Fibroblast of lung (primary cell): ENCODE results near the gene NMBR. TPM values are rescaled to one million over a fixed set of nuclear protein-coding genes. Genes with fewer than 3 reads are reported as not detected.

Source experiments
- DNase-seq, 2 donors: peaks; one replicate each; pipeline versions ENCODE4 v3.0.0 to v3.0.0-alpha.2; 2010; ENCODE audit warnings: low read depth in 2 of 2
- H2AFZ ChIP-seq: 2 replicates; pipeline ENCODE4 v1.5.1; 2012; ENCODE audit warnings: low read length, control low read depth, inconsistent platforms
- H3K27ac ChIP-seq: 2 replicates; pipeline ENCODE4 v1.5.1; 2011; ENCODE audit warnings: low read length, control low read depth; ENCODE audit not compliant: insufficient read depth
- H3K27me3 ChIP-seq: 2 replicates; pipeline ENCODE4 v1.5.1; 2011; ENCODE audit warnings: mild to moderate bottlenecking, low read length; ENCODE audit not compliant: control insufficient read depth, insufficient read depth
- H3K36me3 ChIP-seq: 2 replicates; pipeline ENCODE4 v1.5.1; 2011; ENCODE audit warnings: low read length; ENCODE audit not compliant: control insufficient read depth, insufficient read depth
- H3K4me1 ChIP-seq: 2 replicates; pipeline ENCODE4 v1.5.1; 2011; ENCODE audit warnings: low read length; ENCODE audit not compliant: control insufficient read depth, insufficient read depth; ENCODE audit errors: extremely low read depth
- H3K4me2 ChIP-seq: 2 replicates; pipeline ENCODE4 v1.5.1; 2011; ENCODE audit warnings: low read length, control low read depth; ENCODE audit not compliant: insufficient read depth; ENCODE audit errors: extremely low read depth
- H3K4me3 ChIP-seq, 4 experiments: fragments of 200-600 bp in 1 of 4; sonication (generic) in 1 of 4; replicated peaks in 1 of 4; 2 replicates each; pipeline ENCODE4 v1.5.1; 2011 to 2016; ENCODE audit warnings: low read length in 4 of 4, low read depth in 3 of 4, mild to moderate bottlenecking in 3 of 4, control low read depth in 2 of 4, inconsistent platforms in 1 of 4, mixed read lengths in 1 of 4; ENCODE audit not compliant: insufficient read depth in 1 of 4; ENCODE audit errors: control extremely low read depth in 1 of 4
- H3K79me2 ChIP-seq: 2 replicates; pipeline ENCODE4 v1.5.1; 2012; ENCODE audit warnings: mild to moderate bottlenecking, low read length, inconsistent platforms; ENCODE audit not compliant: control insufficient read depth, insufficient read depth
- H3K9ac ChIP-seq: 2 replicates; pipeline ENCODE4 v1.5.1; 2011; ENCODE audit warnings: mild to moderate bottlenecking, low read length, control low read depth; ENCODE audit not compliant: insufficient read depth
- H3K9me3 ChIP-seq: 2 replicates; pipeline ENCODE4 v1.5.1; 2012; ENCODE audit warnings: low read depth, low read length; ENCODE audit not compliant: control insufficient read depth, insufficient read depth
- H4K20me1 ChIP-seq: 2 replicates; pipeline ENCODE4 v1.5.1; 2011; ENCODE audit warnings: low read length; ENCODE audit not compliant: control insufficient read depth, insufficient read depth; ENCODE audit errors: extremely low read depth
- CTCF ChIP-seq, 2 donors: IDR thresholded peaks in 1 of 2; conservative IDR thresholded peaks in 1 of 2; 1 replicate in 1 of 2; 2 replicates in 1 of 2; pipeline ENCODE4 v1.5.1; 2011 to 2012; ENCODE audit warnings: low read length in 2 of 2, control low read depth in 1 of 2, inconsistent platforms in 1 of 2, low read depth in 1 of 2, mild to moderate bottlenecking in 1 of 2
- EZH2 ChIP-seq: IDR thresholded peaks from 2 replicates; pipeline ENCODE4 v1.5.1; 2012; ENCODE audit warnings: low read length, control low read depth, mild to moderate bottlenecking; ENCODE audit errors: missing control alignments
- polyA plus RNA-seq, 2 donors: library from polyadenylated mRNA; depleted of rRNA in 1 of 2; stranded (reverse) in 1 of 2; unstranded in 1 of 2; fragments of >200 nt; gene quantifications; 2 replicates each; pipeline ENCODE4 v1.2.1, GENCODE V29; 2011 to 2012; ENCODE audit warnings: missing spikeins in 1 of 2
- total RNA-seq: library from RNA; depleted of rRNA; stranded (reverse); fragments of >200 nt; gene quantifications from 2 replicates; pipeline ENCODE4 v1.2.1, GENCODE V29; 2014

NMBR gene
- total and polyA plus RNA-seq, 2 donors (not counting 1 experiment from before 2014, with no cell fraction given), result 0.05 TPM; not detected in 1

GRCh38 chr6:142121342-142121741 is 25.6 kb downstream of the NMBR start:
- Histone ChIP-seq H4K20me1 (no peaks in the 10 kb centered on the region), H3K36me3 (no peaks in the 10 kb centered on the region), H3K79me2 (no peaks in the 10 kb centered on the region), H3K9me3 (no peaks in the 10 kb centered on the region), H3K4me1 (no peaks in the 10 kb centered on the region), H3K4me2 (no peak overlapping the region), H2AFZ (no peak overlapping the region), H3K27ac (no peak overlapping the region), H3K4me3 (no peak overlapping the region), H3K27me3 (no peaks in the 10 kb centered on the region), H3K9ac (no peak overlapping the region)
- TF ChIP-seq EZH2, result no peak
- no peak for TF ChIP-seq CTCF (conservative IDR thresholded peaks at IDR 0.05 in 1 of 2, IDR thresholded peaks at IDR 0.05 in 1 of 2; ENCODE audit: low read depth in 1 of 2, low read length in 2 of 2)
- DNase-seq, result no peak

DNA sequence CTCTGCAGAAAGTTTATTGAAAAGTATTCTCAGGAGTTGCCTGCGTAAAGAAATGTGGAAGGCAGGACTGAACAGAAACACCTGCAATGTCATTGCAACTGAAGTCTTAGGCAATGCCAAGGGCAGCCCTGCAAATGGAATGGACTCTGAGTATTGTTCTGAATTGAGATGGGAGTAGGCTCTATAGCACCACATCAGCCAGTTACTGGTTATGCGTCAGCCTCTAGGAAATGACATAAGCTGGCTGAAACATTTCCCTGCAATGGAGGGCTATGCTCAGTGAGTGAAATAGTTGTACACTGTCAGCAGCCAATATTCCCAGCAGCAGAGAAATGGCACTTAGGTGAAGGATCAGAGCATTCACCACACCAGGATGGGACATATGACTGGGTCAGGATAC is 28.0 kb downstream of the NMBR start:
- Histone ChIP-seq H3K27me3 (no peaks in the 10 kb centered on the region), H3K4me2 (no peak overlapping the region), H3K79me2 (no peaks in the 10 kb centered on the region), H3K4me3 (no peak overlapping the region), H3K9me3 (no peaks in the 10 kb centered on the region), H4K20me1 (no peaks in the 10 kb centered on the region), H3K27ac (no peak overlapping the region), H2AFZ (no peak overlapping the region), H3K9ac (no peak overlapping the region), H3K4me1 (no peaks in the 10 kb centered on the region), H3K36me3 (no peaks in the 10 kb centered on the region)
- no peak for TF ChIP-seq EZH2
- DNase-seq, result no peak

GRCh38 chr6:142118328-142118727 is 28.6 kb downstream of the NMBR start:
- Histone ChIP-seq H2AFZ (no peak overlapping the region), H3K9me3 (no peaks in the 10 kb centered on the region), H3K27ac (no peak overlapping the region), H4K20me1 (no peaks in the 10 kb centered on the region), H3K27me3 (no peaks in the 10 kb centered on the region), H3K4me3 (no peak overlapping the region), H3K36me3 (no peaks in the 10 kb centered on the region), H3K9ac (no peak overlapping the region), H3K4me1 (no peaks in the 10 kb centered on the region), H3K79me2 (no peaks in the 10 kb centered on the region), H3K4me2 (no peak overlapping the region)
- TF ChIP-seq CTCF (conservative IDR thresholded peaks at IDR 0.05 in 1 of 2, IDR thresholded peaks at IDR 0.05 in 1 of 2; ENCODE audit: low read depth in 1 of 2, low read length in 2 of 2) (no peak), EZH2 (no peak)
- no peak for DNase-seq
